B cell (primary cell): ENCODE results near the gene IMPDH2. TPM values are rescaled to one million over a fixed set of nuclear protein-coding genes. Genes with fewer than 3 reads are reported as not detected.

ENCODE experiments used
- ATAC-seq: fragments of 200-7000 bp; cut with Tn5 transposase; one replicate; pipeline ENCODE4 v1.10.0; 2021; ENCODE audit warnings: low read depth, mild to moderate bottlenecking, moderate number of reproducible peaks, moderate library complexity
- CTCF ChIA-PET: fragments of 350-600 bp; sonication (Branson Sonifier 250); formaldehyde crosslinking; loops from one replicate; lab custom pipeline; 2021; ENCODE audit warnings: antibody characterized with exemption, inconsistent platforms; lab: Charles Lee
- POLR2A ChIA-PET: fragments of 350-600 bp; sonication (Branson Sonifier 250); formaldehyde crosslinking; loops from one replicate; lab custom pipeline; 2021; ENCODE audit warnings: antibody characterized with exemption; lab: Charles Lee
- DNase-seq: peaks from one replicate; pipeline ENCODE4 v3.0.0; 2013
- H2AFZ ChIP-seq: 2 replicates; pipeline ENCODE4 v1.6.1; 2012; ENCODE audit warnings: mild to moderate bottlenecking, low read depth, low read length; ENCODE audit not compliant: insufficient read depth, poor library complexity, severe bottlenecking
- H3K27ac ChIP-seq, 2 donors: 1 replicate in 1 of 2; 2 replicates in 1 of 2; pipeline ENCODE4 v1.5.1; 2012 to 2013; ENCODE audit warnings: low read length in 2 of 2, mild to moderate bottlenecking in 2 of 2, moderate library complexity in 1 of 2
- H3K27me3 ChIP-seq, 4 experiments: fragments of 200-600 bp in 1 of 4; sonication (generic) in 1 of 4; replicated peaks in 1 of 4; 1 replicate in 2 of 4; 2 replicates in 2 of 4; pipeline versions ENCODE4 v1.6.1 to v1.7.0; 2013 to 2016; ENCODE audit warnings: low read length in 3 of 4, mild to moderate bottlenecking in 2 of 4, mixed read lengths in 1 of 4, moderate library complexity in 1 of 4; ENCODE audit not compliant: insufficient read depth in 4 of 4, control insufficient read depth in 3 of 4; ENCODE audit errors: control extremely low read depth in 1 of 4
- H3K36me3 ChIP-seq, 2 experiments: replicated peaks in 1 of 2; 1 replicate in 1 of 2; 2 replicates in 1 of 2; pipeline versions ENCODE4 v1.6.1 to v1.7.1; 2013; ENCODE audit warnings: low read length in 1 of 2; ENCODE audit not compliant: insufficient read depth in 2 of 2, control insufficient read depth in 1 of 2; ENCODE audit errors: control extremely low read depth in 1 of 2, extremely low read depth in 1 of 2
- H3K4me1 ChIP-seq, 2 donors: fragments of 200-600 bp in 1 of 2; sonication (generic) in 1 of 2; 1 replicate in 1 of 2; 2 replicates in 1 of 2; pipeline versions ENCODE4 v1.5.1 to v1.6.1; 2013 to 2017; ENCODE audit warnings: low read length in 2 of 2; ENCODE audit not compliant: control insufficient read depth in 2 of 2, insufficient read depth in 2 of 2
- H3K4me2 ChIP-seq: replicated peaks from 2 replicates; pipeline ENCODE3; 2012; ENCODE audit warnings: mild to moderate bottlenecking, low read depth, low read length; ENCODE audit not compliant: poor library complexity, severe bottlenecking
- H3K4me3 ChIP-seq, 5 experiments: fragments of 200-600 bp in 1 of 5; sonication (generic) in 1 of 5; 1 replicate in 3 of 5; 2 replicates in 2 of 5; pipeline versions ENCODE4 v1.5.1 to v1.7.0; 2011 to 2016; ENCODE audit warnings: low read length in 4 of 5, mild to moderate bottlenecking in 4 of 5, low read depth in 2 of 5, control low read depth in 1 of 5, moderate library complexity in 1 of 5; ENCODE audit not compliant: insufficient read depth in 1 of 5; ENCODE audit errors: control extremely low read depth in 1 of 5, extremely low read depth in 1 of 5
- H3K79me2 ChIP-seq: fragments of 200-600 bp; sonication (generic); one replicate; pipeline ENCODE4 v1.6.0; 2016; ENCODE audit warnings: low read length; ENCODE audit not compliant: control insufficient read depth, insufficient read depth
- H3K9ac ChIP-seq: fragments of 200-600 bp; sonication (generic); 2 replicates; pipeline ENCODE4 v1.6.1; 2017; ENCODE audit warnings: mild to moderate bottlenecking, low read length, moderate library complexity
- H3K9me3 ChIP-seq, 3 donors: one replicate each; pipeline versions ENCODE4 v1.6.1 to v1.7.1; 2013; ENCODE audit warnings: low read length in 2 of 3; ENCODE audit not compliant: control insufficient read depth in 2 of 3, insufficient read depth in 1 of 3; ENCODE audit errors: control extremely low read depth in 1 of 3
- H4K20me1 ChIP-seq: 2 replicates; pipeline ENCODE4 v1.6.0; 2012; ENCODE audit warnings: mild to moderate bottlenecking, low read length; ENCODE audit not compliant: insufficient read depth, control insufficient read depth, poor library complexity, severe bottlenecking
- H3K27ac Mint-ChIP-seq: one replicate; pipeline ENCODE4 v1.8.0; 2021; ENCODE audit warnings: mixed read lengths
- H3K27me3 Mint-ChIP-seq: one replicate; pipeline ENCODE4 v1.8.0; 2021; ENCODE audit warnings: mixed read lengths
- H3K4me1 Mint-ChIP-seq: one replicate; pipeline ENCODE4 v1.8.0; 2021; ENCODE audit warnings: mixed read lengths
- H3K4me3 Mint-ChIP-seq: one replicate; pipeline ENCODE4 v1.8.0; 2021; ENCODE audit warnings: mixed read lengths
- H3K9me3 Mint-ChIP-seq: one replicate; pipeline ENCODE4 v1.8.0; 2022; ENCODE audit warnings: mixed read lengths; ENCODE audit not compliant: insufficient read depth
- EZH2 ChIP-seq: IDR thresholded peaks from 2 replicates; pipeline ENCODE4 v1.6.1; 2012; ENCODE audit warnings: borderline replicate concordance, low read depth, mild to moderate bottlenecking, moderate library complexity, low read length; ENCODE audit not compliant: insufficient read depth, poor library complexity, severe bottlenecking
- WGBS: methylation state at CpG from one replicate; pipeline ENCODE4 v1.1.5; 2013; ENCODE audit warnings: missing lambda C conversion rate; ENCODE audit not compliant: insufficient coverage; 5-methylcytosine and 5-hydroxymethylcytosine counted together
- intact Hi-C: fragments of 100-400 bp; cut with micrococcal nuclease; formaldehyde crosslinking; loops from one replicate; pipeline ENCODE4 v1.10.0; 2022
- polyA plus RNA-seq: library from polyadenylated mRNA; depleted of rRNA; stranded (reverse); fragments of >200 nt; gene quantifications from 2 replicates; pipeline ENCODE4 v1.2.3, GENCODE V29; 2012
- total RNA-seq, 2 donors: library from RNA; stranded (reverse); fragments of 120-200 nt in 1 of 2; gene quantifications; 1 replicate in 1 of 2; 2 replicates in 1 of 2; pipeline versions ENCODE4 v1.2.3 to v1.2.4, GENCODE V29; 2013 to 2022
- TF ChIP-seq, protein P1 (sequence below): fragments of 200-600 bp; IDR thresholded peaks from one replicate; pipeline ENCODE4 v1.8.0; 2022; ENCODE audit warnings: antibody characterized with exemption, mild to moderate bottlenecking

The IMPDH2 gene
- total and polyA plus RNA-seq, 2 donors (not counting 1 experiment from before 2014, with no cell fraction given) = 171 to 193 TPM

DNA sequence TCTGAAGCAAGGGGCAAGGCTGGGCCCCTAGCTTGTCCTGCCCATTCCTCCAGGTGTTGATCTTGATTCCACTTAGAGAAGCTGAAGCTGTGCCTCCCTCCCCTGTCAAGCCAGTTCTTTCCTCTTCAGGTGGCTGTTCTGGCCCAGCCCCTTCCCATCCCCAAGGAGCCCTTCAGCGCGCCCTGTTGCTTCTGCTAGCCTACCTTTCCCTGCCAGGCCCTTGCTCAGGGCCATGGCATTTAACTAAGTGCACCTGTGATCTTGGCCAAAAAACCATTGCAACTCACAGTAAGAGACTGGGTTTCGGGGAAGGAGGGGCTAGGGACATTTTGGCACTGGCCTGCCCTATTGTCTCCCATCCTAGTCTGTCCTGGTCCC lies 23.9 kb downstream of the IMPDH2 start:
- no peaks in the 10 kb centered on the region for H3K36me3 ChIP-seq
- Mint-ChIP-seq H3K27me3 (no peaks in the 10 kb centered on the region), H3K9me3 (no peaks in the 10 kb centered on the region), H3K4me3 (no peak overlapping the region), H3K4me1 (peaks cover 25% of the 10 kb centered on the region), H3K27ac (no peak overlapping the region)
- WGBS = 100% methylated on average over 3 of the region's 3 CpGs
- H3K79me2 ChIP-seq = peaks cover 43% of the 10 kb centered on the region
- no peaks in the 10 kb centered on the region for H3K27me3 ChIP-seq
- H3K4me1 ChIP-seq = peaks cover 15 to 18% of the 10 kb centered on the region in 2 donors
- H3K4me3 ChIP-seq = no peak overlapping the region
- DNase-seq = no peak
- H2AFZ ChIP-seq = no peak overlapping the region
- no peaks in the 10 kb centered on the region for H3K9me3 ChIP-seq
- intact Hi-C loops = no loop called here
- peaks cover 18% of the 10 kb centered on the region for H4K20me1 ChIP-seq
- POLR2A ChIA-PET = no interaction called here
- no peak overlapping the region for H3K27ac ChIP-seq
- TF ChIP-seq EZH2 = no peak
- TF ChIP-seq, protein P1, sequence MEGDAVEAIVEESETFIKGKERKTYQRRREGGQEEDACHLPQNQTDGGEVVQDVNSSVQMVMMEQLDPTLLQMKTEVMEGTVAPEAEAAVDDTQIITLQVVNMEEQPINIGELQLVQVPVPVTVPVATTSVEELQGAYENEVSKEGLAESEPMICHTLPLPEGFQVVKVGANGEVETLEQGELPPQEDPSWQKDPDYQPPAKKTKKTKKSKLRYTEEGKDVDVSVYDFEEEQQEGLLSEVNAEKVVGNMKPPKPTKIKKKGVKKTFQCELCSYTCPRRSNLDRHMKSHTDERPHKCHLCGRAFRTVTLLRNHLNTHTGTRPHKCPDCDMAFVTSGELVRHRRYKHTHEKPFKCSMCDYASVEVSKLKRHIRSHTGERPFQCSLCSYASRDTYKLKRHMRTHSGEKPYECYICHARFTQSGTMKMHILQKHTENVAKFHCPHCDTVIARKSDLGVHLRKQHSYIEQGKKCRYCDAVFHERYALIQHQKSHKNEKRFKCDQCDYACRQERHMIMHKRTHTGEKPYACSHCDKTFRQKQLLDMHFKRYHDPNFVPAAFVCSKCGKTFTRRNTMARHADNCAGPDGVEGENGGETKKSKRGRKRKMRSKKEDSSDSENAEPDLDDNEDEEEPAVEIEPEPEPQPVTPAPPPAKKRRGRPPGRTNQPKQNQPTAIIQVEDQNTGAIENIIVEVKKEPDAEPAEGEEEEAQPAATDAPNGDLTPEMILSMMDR = no peak
- H3K4me2 ChIP-seq = no peak overlapping the region
- ATAC-seq = no peak
- CTCF ChIA-PET = interaction anchor here (0.6 to 5.6 kb wide), 3 partner anchors 9 to 16 kb away, joined by 3 to 73 read pairs (median 4); partner anchors contain the start of gene P4HTM
- no peak overlapping the region for H3K9ac ChIP-seq

DNA sequence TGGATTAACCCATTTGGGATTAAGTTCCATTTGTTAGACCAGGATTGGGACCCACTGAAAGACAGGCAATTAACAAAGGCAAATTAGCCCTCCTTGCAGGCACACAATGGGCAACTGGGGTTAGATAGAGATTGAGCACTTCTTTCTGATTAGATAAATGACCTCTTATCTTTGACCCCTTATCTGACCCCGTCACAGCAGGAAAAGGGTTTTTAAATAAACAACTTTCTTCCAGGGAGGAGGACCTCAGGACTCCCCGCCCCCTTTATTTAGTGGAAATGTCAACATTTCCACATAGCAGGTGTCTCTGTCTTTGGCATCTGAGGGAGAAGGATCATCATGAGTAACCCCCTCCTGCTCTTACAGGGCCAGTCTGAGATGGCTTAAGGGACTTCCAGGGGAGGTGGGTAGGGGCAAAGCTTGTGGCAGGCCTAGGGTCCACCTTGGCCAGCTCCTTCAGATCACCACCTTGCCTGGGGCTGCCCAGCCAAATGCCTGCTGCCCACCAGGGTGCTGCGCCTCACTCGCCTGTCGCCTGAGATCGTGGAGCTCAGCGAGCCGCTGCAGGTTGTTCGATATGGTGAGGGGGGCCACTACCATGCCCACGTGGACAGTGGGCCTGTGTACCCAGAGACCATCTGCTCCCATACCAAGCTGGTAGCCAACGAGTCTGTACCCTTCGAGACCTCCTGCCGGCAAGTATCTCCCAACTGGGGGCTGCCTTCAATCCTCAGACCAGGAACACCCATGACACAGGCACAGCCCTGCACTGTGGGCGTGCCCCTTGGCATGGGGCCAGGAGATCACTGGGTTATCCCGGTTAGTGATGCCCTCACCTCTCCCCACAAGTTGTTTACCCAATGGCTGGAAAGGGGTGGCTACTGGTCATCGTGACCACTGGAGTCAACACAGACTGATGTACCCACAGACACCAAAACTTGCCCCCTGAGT lies 24.6 kb downstream of the IMPDH2 start:
- ChIA-PET CTCF (interaction anchor here (0.6 to 5.6 kb wide), 3 partner anchors 10 to 16 kb away, joined by 3 to 73 read pairs (median 4); partner anchors contain the start of gene P4HTM), POLR2A (interaction anchor here (0.6 kb wide), 1 partner anchor 703 kb away, joined by 10 read pairs; no protein-coding TSS in a partner anchor)
- DNase-seq = no peak
- Histone ChIP-seq H3K9ac (no peak overlapping the region), H3K27me3 (no peaks in the 10 kb centered on the region), H3K79me2 (peaks cover 38% of the 10 kb centered on the region), H3K36me3 (no peaks in the 10 kb centered on the region), H3K4me1 (peaks cover 15 to 18% of the 10 kb centered on the region in 2 donors), H3K4me2 (no peak overlapping the region), H4K20me1 (peaks cover 17% of the 10 kb centered on the region), H2AFZ (no peak overlapping the region), H3K4me3 (no peak overlapping the region), H3K9me3 (no peaks in the 10 kb centered on the region), H3K27ac (no peak overlapping the region)
- Mint-ChIP-seq H3K9me3 (no peaks in the 10 kb centered on the region), H3K4me1 (peaks cover 25% of the 10 kb centered on the region), H3K27me3 (no peaks in the 10 kb centered on the region), H3K27ac (no peak overlapping the region), H3K4me3 (peak overlapping the region; percentile 7)
- ATAC-seq = no peak
- WGBS = 97% methylated on average over 13 of the region's 16 CpGs
- TF ChIP-seq, protein P1 = no peak
- TF ChIP-seq EZH2 = no peak
- intact Hi-C loops = no loop called here
